LNCaP clone FGC (cell line): Measurements from ENCODE around the gene PLAC9.

Experiments used
- DNase-seq: peaks from one replicate; pipeline ENCODE4 v3.0.0-alpha.2; 2011; ENCODE audit warnings: low read depth
- H3K4me3 ChIP-seq: 2 replicates; pipeline ENCODE4 v1.5.1; 2011; ENCODE audit warnings: mild to moderate bottlenecking, low read depth, low read length, control low read depth
- CTCF ChIP-seq: IDR thresholded peaks from 2 replicates; pipeline ENCODE4 v1.5.1; 2012; ENCODE audit warnings: mild to moderate bottlenecking; ENCODE audit not compliant: control insufficient read depth, insufficient read depth; ENCODE audit errors: extremely low read depth

PLAC9 gene

GRCh38 chr10:80173466-80173865, 40.9 kb downstream of the PLAC9 start:
- DNase-seq = no peak
- no peak for TF ChIP-seq CTCF
- no peak overlapping the region for H3K4me3 ChIP-seq

- DNase-seq = no peak
- no peak for TF ChIP-seq CTCF
- H3K4me3 ChIP-seq = no peak overlapping the region
Observed at GRCh38 chr10:80174641-80175395, 42.3 kb downstream of the PLAC9 start.

- no peak for DNase-seq
- no peak for TF ChIP-seq CTCF
- no peak overlapping the region for H3K4me3 ChIP-seq
Observed at GRCh38 chr10:80176526-80176925, 44.0 kb downstream of the PLAC9 start.

GRCh38 chr10:80177781-80178636, 45.5 kb downstream of the PLAC9 start:
- DNase-seq = no peak
- H3K4me3 ChIP-seq = no peak overlapping the region
- no peak for TF ChIP-seq CTCF

GRCh38 chr10:80182986-80183385, 50.5 kb downstream of the PLAC9 start:
- no peak overlapping the region for H3K4me3 ChIP-seq
- no peak for DNase-seq
- TF ChIP-seq CTCF = no peak

GRCh38 chr10:80183436-80183835, 50.9 kb downstream of the PLAC9 start:
- DNase-seq = no peak
- no peak for TF ChIP-seq CTCF
- H3K4me3 ChIP-seq = no peak overlapping the region

GRCh38 chr10:80184291-80184690, 51.8 kb downstream of the PLAC9 start:
- TF ChIP-seq CTCF = no peak
- no peak overlapping the region for H3K4me3 ChIP-seq
- DNase-seq = no peak
